GM12801 (cell line): ENCODE measurements around the gene KRTAP5-9.
"Not testable (repeated sequence)": the region's sequence is repeated elsewhere in the genome, so short reads cannot be mapped to it uniquely, and the experiment has no call there.

Source experiments
- TF ChIP-seq, protein P1 (sequence below): IDR thresholded peaks from one replicate; pipeline ENCODE4 v1.5.1; 2011; ENCODE audit warnings: control low read depth; ENCODE audit not compliant: insufficient read length; ENCODE audit errors: extremely low read depth

Gene KRTAP5-9

DNA sequence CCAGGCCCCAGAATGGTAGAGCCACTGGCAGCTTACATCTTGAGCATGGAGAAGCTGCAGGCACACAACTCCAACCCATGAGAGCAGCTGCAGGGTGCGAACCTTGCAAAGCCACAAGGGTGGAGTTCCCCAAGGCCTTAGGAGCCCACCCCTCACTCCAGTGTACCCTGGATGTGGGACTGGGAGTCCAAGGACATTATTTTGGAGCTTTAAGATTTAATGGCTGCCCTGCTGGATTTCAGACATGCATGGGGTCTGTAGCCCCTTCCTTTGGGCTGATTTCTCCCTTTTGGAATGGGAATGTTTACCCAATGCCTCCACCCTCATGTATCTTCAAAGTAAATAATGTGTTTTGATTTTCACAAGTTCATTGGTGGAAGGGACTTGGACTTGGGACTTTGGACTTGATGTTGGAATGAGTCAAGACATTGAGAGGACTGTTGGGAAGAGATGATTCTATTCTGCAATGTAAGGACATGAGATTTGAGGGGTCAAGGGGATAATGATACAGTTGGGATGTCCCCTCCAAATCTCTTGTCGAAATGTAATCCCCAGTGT is 22.2 kb upstream of the KRTAP5-9 start:
- TF ChIP-seq, protein P1, sequence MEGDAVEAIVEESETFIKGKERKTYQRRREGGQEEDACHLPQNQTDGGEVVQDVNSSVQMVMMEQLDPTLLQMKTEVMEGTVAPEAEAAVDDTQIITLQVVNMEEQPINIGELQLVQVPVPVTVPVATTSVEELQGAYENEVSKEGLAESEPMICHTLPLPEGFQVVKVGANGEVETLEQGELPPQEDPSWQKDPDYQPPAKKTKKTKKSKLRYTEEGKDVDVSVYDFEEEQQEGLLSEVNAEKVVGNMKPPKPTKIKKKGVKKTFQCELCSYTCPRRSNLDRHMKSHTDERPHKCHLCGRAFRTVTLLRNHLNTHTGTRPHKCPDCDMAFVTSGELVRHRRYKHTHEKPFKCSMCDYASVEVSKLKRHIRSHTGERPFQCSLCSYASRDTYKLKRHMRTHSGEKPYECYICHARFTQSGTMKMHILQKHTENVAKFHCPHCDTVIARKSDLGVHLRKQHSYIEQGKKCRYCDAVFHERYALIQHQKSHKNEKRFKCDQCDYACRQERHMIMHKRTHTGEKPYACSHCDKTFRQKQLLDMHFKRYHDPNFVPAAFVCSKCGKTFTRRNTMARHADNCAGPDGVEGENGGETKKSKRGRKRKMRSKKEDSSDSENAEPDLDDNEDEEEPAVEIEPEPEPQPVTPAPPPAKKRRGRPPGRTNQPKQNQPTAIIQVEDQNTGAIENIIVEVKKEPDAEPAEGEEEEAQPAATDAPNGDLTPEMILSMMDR = no peak

DNA sequence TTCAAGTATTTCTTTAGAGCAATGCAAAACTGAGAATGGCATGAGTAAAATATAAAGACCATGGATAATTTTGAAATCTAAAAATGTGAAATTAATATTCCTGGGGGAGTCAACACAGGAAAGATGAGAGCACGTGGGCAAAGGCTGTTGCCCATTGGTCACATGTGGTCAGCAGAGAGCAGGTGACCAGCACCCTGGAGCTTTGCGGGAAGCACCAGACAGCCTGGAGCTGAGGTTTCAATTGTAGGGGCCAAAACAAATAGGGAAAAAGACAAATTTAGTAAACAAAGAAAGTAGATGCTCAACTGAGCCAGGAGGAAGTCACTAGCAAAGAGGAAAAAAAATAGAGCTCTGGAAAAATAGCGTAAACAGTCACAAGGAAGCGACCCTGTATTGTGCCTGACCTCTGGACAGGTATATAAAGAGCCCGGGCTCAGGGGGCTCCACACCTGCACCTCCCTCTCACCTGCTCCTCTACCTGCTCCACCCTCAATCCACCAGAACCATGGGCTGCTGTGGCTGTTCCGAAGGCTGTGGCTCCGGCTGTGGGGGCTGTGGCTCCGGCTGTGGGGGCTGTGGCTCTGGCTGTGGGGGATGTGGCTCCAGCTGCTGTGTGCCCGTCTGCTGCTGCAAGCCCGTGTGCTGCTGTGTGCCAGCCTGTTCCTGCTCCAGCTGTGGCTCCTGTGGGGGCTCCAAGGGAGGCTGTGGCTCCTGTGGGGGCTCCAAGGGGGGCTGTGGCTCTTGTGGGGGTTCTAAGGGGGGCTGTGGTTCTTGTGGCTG is 21.2 kb upstream of the KRTAP5-9 start, which contains the start of gene KRTAP5-7:
Gene KRTAP5-7, plus strand, starts transcription at position 472 of the 780 bp plus-strand sequence. Its CDS starts 34 bp downstream, at position 506.
- TF ChIP-seq, protein P1 = not testable (repeated sequence)

DNA sequence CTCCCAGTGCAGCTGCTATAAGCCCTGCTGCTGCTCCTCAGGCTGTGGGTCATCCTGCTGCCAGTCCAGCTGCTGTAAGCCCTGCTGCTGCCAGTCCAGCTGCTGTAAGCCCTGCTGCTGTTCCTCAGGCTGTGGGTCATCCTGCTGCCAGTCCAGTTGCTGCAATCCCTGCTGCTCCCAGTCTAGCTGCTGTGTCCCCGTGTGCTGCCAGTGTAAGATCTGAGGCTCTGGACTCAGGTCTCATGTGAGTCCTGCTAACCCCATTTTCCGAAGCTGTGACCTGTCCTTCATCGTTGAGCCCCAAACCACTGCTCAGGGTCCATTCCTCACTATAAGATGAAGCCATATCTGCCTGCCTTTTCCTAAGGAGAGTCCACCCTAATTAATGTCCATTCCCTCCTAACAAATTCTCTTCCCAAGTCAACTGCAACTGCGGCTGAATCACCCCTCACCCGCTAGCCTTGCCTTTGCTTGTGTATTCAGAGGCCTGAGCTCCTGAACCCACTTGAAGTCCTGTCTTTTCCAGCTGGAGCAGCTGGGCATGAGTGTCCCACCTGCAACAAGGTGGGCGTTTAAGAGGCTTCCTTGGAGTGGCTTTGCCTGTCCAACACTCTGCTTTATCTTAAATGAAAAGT is 20.5 kb upstream of the KRTAP5-9 start:
- TF ChIP-seq, protein P1 = no peak

DNA sequence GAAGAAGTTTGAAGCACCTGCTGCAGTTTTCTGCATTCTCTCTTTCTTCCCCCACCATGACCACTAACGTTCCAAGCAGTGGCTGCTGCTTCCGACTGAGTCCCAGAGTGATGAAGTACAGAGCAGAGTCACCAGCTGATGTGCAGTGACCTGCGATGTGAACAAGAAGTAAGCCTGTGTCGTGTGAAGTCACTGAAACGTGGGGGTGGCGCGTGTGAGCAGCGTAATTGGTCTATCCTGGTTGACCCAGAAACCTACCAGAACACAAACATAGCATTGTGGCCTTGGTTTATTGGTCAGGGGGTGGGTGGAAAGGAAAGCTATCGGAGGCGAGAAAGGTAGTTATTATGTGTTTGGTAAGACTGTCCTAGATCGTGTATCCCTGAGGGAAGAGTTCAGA is 17.6 kb upstream of the KRTAP5-9 start:
- TF ChIP-seq, protein P1 = no peak

DNA sequence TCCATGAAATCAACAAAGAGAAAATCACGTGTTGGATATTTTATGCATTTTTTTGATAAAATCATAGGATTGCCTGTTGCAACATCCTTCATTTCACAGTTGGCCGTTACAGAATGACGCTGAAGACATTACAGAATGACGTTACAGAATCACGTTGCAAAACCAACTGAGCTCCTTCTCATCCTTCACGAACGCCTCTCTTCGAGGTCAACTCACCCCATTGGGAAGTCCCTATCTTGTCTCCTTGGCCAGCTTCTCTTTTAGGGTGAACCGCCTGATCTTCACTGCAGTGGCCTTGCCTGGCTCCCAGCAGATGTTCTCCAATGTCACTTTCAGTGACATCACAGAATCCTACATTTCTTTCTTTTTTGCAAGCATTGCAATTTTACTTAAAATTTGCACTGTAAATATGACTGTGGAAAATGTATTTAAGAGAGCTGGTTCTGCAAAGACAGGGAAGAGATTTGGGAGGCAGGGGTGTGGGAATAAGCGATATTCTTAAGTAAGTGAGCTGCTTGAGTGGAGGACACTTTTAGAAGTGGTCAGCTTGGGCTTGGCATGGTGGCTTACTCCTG is 16.1 kb upstream of the KRTAP5-9 start:
- TF ChIP-seq, protein P1 = no peak

DNA sequence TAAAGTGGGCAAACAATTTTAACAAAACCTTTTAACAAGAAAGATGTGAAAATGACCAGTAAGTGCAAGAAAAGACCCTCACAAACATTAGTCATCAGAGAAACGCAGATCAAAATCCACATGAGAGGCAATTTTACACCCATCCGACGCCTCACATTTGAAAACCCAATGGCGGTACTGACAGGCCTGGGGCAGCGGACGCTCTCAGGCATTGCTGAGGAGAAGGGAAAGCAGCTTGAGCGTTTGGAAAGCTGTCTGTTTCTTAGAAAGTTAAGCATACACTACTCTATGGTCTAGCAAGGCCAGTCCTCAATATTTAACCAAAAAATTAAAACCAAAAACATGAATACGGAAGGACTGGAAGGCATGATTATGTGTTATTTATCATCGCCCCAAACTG is 12.4 kb upstream of the KRTAP5-9 start:
- TF ChIP-seq, protein P1 = no peak

DNA sequence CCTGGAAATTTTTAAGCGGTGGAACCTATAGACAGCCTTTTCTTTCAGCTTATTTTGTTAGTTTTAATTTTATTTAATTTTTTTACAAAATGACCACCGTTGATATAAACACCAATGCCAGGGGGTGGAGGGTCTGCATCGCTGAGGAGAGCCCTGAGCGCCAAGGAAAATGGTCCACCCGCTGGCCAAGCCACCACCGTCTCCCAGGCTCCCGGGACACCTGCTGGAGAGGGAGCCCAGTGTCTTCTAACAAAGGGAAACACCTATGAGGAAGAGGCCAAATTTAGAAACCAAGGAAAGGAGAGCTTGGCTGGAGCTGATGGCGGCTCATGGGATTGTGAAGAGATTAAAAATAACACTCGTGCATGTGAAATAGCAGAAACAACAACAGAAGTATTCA is 10.7 kb upstream of the KRTAP5-9 start:
- TF ChIP-seq, protein P1 = no peak
